IMR-90 (cell line): ENCODE results near the gene FAM162B. TPM values are rescaled to one million over a fixed set of nuclear protein-coding genes. Genes with fewer than 3 reads are reported as not detected.

ENCODE experiments used
- ATAC-seq: fragments of 200-7000 bp; cut with Tn5 transposase; 2 replicates; pipeline ENCODE4 v1.9.1; 2020; ENCODE audit warnings: low read depth, mild to moderate bottlenecking, moderate library complexity
- BruUV-seq: library from RNA; stranded (reverse); fragments of 400-500 nt; replicated peaks from 2 replicates; lab custom pipeline; 2021; lab: Mats Ljungman, UMichigan
- CTCF ChIA-PET: fragments of 300-600 bp; formaldehyde crosslinking; extraction: SDS; loops from one replicate; lab custom pipeline; 2021; ENCODE audit warnings: antibody characterized with exemption; lab: Yijun Ruan, JAX
- POLR2A ChIA-PET: fragments of 300-600 bp; sonication (Branson Sonifier 250); formaldehyde crosslinking; loops from one replicate; lab custom pipeline; 2022; ENCODE audit warnings: antibody characterized with exemption; ENCODE audit not compliant: unreplicated experiment; lab: Charles Lee
- DNase-seq: peaks from one replicate; pipeline ENCODE4 v3.0.0; 2013
- H2AFZ ChIP-seq: replicated peaks from 2 replicates; pipeline ENCODE3; 2013; ENCODE audit warnings: low read length, mild to moderate bottlenecking; ENCODE audit not compliant: poor library complexity
- H2AK5ac ChIP-seq: 2 replicates; pipeline ENCODE4 v1.6.1; 2013; ENCODE audit warnings: low read depth, low read length, inconsistent platforms
- H2AK9ac ChIP-seq: replicated peaks from 2 replicates; pipeline ENCODE3; 2013; ENCODE audit warnings: mild to moderate bottlenecking, low read depth, low read length, moderate library complexity; ENCODE audit not compliant: poor library complexity
- H2BK120ac ChIP-seq: 2 replicates; pipeline ENCODE4 v1.6.1; 2013; ENCODE audit warnings: low read depth, low read length, inconsistent platforms
- H2BK15ac ChIP-seq: 3 replicates; pipeline ENCODE4 v1.6.1; 2013; ENCODE audit warnings: low read depth, low read length, inconsistent platforms
- H2BK20ac ChIP-seq: 2 replicates; pipeline ENCODE4 v1.6.1; 2013; ENCODE audit warnings: low read depth, mild to moderate bottlenecking, inconsistent platforms, low read length, moderate library complexity
- H2BK5ac ChIP-seq: 2 replicates; pipeline ENCODE4 v1.6.1; 2013; ENCODE audit warnings: mild to moderate bottlenecking, low read depth, low read length, inconsistent platforms; ENCODE audit not compliant: poor library complexity, severe bottlenecking
- H3K14ac ChIP-seq: replicated peaks from 2 replicates; pipeline ENCODE4 v1.6.1; 2013; ENCODE audit warnings: low read depth, low read length, inconsistent platforms
- H3K18ac ChIP-seq: 2 replicates; pipeline ENCODE4 v1.6.1; 2013; ENCODE audit warnings: low read depth, low read length, control low read depth
- H3K23ac ChIP-seq: 2 replicates; pipeline ENCODE4 v1.6.1; 2013; ENCODE audit warnings: low read depth, low read length, inconsistent platforms
- H3K27ac ChIP-seq: 2 replicates; pipeline ENCODE4 v1.5.1; 2013; ENCODE audit warnings: mild to moderate bottlenecking, control low read depth, low read length; ENCODE audit not compliant: insufficient read depth
- H3K27me3 ChIP-seq: 2 replicates; pipeline ENCODE4 v1.6.1; 2013; ENCODE audit warnings: low read length; ENCODE audit not compliant: control insufficient read depth, insufficient read depth
- H3K36me3 ChIP-seq: 2 replicates; pipeline ENCODE4 v1.6.1; 2013; ENCODE audit warnings: low read length, mixed read lengths; ENCODE audit not compliant: control insufficient read depth, insufficient read depth
- H3K4ac ChIP-seq: 2 replicates; pipeline ENCODE4 v1.6.1; 2013; ENCODE audit warnings: low read depth, low read length, inconsistent platforms
- H3K4me1 ChIP-seq: 2 replicates; pipeline ENCODE4 v1.6.1; 2013; ENCODE audit warnings: low read length, mixed read lengths; ENCODE audit not compliant: control insufficient read depth, insufficient read depth
- H3K4me2 ChIP-seq: 2 replicates; pipeline ENCODE4 v1.6.1; 2013; ENCODE audit warnings: low read depth, mild to moderate bottlenecking, control low read depth, low read length, moderate library complexity
- H3K4me3 ChIP-seq: 2 replicates; pipeline ENCODE4 v1.5.1; 2013; ENCODE audit warnings: low read depth, mild to moderate bottlenecking, control low read depth, low read length, moderate library complexity; ENCODE audit not compliant: insufficient read depth
- H3K56ac ChIP-seq: 2 replicates; pipeline ENCODE4 v1.6.1; 2013; ENCODE audit warnings: low read length, inconsistent platforms; ENCODE audit not compliant: insufficient read depth; ENCODE audit errors: extremely low read depth
- H3K79me1 ChIP-seq, 2 experiments: 2 replicates each; pipeline ENCODE4 v1.6.1; 2013; ENCODE audit warnings: low read length in 2 of 2, inconsistent platforms in 1 of 2, low read depth in 1 of 2
- H3K9ac ChIP-seq: 2 replicates; pipeline ENCODE4 v1.6.1; 2013; ENCODE audit warnings: low read depth, low read length, control low read depth
- H3K9me1 ChIP-seq: 2 replicates; pipeline ENCODE4 v1.6.1; 2013; ENCODE audit warnings: low read length, inconsistent platforms; ENCODE audit not compliant: insufficient read depth
- H3K9me3 ChIP-seq: 2 replicates; pipeline ENCODE4 v1.6.1; 2013; ENCODE audit warnings: low read length; ENCODE audit not compliant: control insufficient read depth, insufficient read depth
- H4K20me1 ChIP-seq: 2 replicates; pipeline ENCODE4 v1.6.1; 2013; ENCODE audit warnings: low read length, inconsistent platforms; ENCODE audit not compliant: insufficient read depth
- H4K5ac ChIP-seq: 2 replicates; pipeline ENCODE4 v1.6.1; 2013; ENCODE audit warnings: mild to moderate bottlenecking, low read depth, low read length, control low read depth
- H4K8ac ChIP-seq, 2 experiments: 2 replicates each; pipeline ENCODE4 v1.6.1; 2013; ENCODE audit warnings: low read depth in 2 of 2, low read length in 2 of 2, control low read depth in 1 of 2, inconsistent platforms in 1 of 2
- H4K91ac ChIP-seq: 2 replicates; pipeline ENCODE4 v1.6.1; 2013; ENCODE audit warnings: low read depth, low read length, inconsistent platforms; ENCODE audit not compliant: insufficient read depth
- BHLHE40 ChIP-seq: fragments of 150-350 bp; IDR thresholded peaks from 2 replicates; pipeline ENCODE4 v1.6.1; 2016; ENCODE audit warnings: mild to moderate bottlenecking, low read depth, low read length
- CEBPB ChIP-seq: IDR thresholded peaks from 2 replicates; pipeline ENCODE4 v1.6.1; 2012; ENCODE audit warnings: low read depth, low read length, improper control_type of control experiment
- CHD1 ChIP-seq: IDR thresholded peaks from 2 replicates; pipeline ENCODE4 v1.6.1; 2012; ENCODE audit warnings: low read depth, low read length, improper control_type of control experiment
- FOS ChIP-seq: fragments of 150-350 bp; IDR thresholded peaks from 2 replicates; pipeline ENCODE4 v1.6.1; 2016; ENCODE audit warnings: low read depth, low read length
- MAFK ChIP-seq: IDR thresholded peaks from 2 replicates; pipeline ENCODE4 v1.6.1; 2012; ENCODE audit warnings: low read depth, low read length, improper control_type of control experiment
- MAZ ChIP-seq: IDR thresholded peaks from 2 replicates; pipeline ENCODE4 v1.6.1; 2012; ENCODE audit warnings: low read depth, mild to moderate bottlenecking, low read length, improper control_type of control experiment, moderate library complexity, borderline replicate concordance
- MXI1 ChIP-seq: IDR thresholded peaks from 2 replicates; pipeline ENCODE4 v1.6.1; 2012; ENCODE audit warnings: low read depth, mild to moderate bottlenecking, low read length, moderate library complexity, borderline replicate concordance
- NFE2L2 ChIP-seq: fragments of 150-350 bp; IDR thresholded peaks from 2 replicates; pipeline ENCODE4 v1.6.1; 2016; ENCODE audit warnings: low read depth, mild to moderate bottlenecking, low read length
- POLR2A ChIP-seq: IDR thresholded peaks from 2 replicates; pipeline ENCODE4 v1.6.1; 2012; ENCODE audit warnings: mild to moderate bottlenecking, low read depth, low read length
- RAD21 ChIP-seq: IDR thresholded peaks from 2 replicates; pipeline ENCODE4 v1.6.1; 2012; ENCODE audit warnings: low read length, improper control_type of control experiment
- RCOR1 ChIP-seq: IDR thresholded peaks from 2 replicates; pipeline ENCODE4 v1.6.1; 2012; ENCODE audit warnings: mild to moderate bottlenecking, low read length, improper control_type of control experiment; ENCODE audit not compliant: insufficient replicate concordance
- RFX5 ChIP-seq: IDR thresholded peaks from 2 replicates; pipeline ENCODE4 v1.8.0; 2012; ENCODE audit warnings: low read depth, mild to moderate bottlenecking, low read length, moderate library complexity
- SMC3 ChIP-seq: fragments of 150-350 bp; IDR thresholded peaks from 2 replicates; pipeline ENCODE4 v1.6.1; 2016; ENCODE audit warnings: low read depth, mild to moderate bottlenecking, antibody characterized with exemption, low read length, moderate library complexity
- dilution Hi-C: fragments of 300-500 bp; cut with HindIII; formaldehyde crosslinking; loops from one replicate; pipeline ENCODE4 v1.14.3; 2018; ENCODE audit warnings: low sequenced_read_pairs; ENCODE audit not compliant: unreplicated experiment
- in situ Hi-C: fragments of 300-500 bp; cut with MboI; formaldehyde crosslinking; loops from 3 replicates; pipeline ENCODE4 v1.14.3; 2019; ENCODE audit warnings: low sequenced_read_pairs, inconsistent platforms, mixed read lengths
- intact Hi-C: fragments of 100-400 bp; cut with micrococcal nuclease; formaldehyde crosslinking; loops from 2 replicates; pipeline ENCODE4 v1.10.0; 2022
- polyA plus RNA-seq, 3 experiments: library from polyadenylated mRNA; depleted of rRNA; stranded (reverse); fragments of >200 nt; gene quantifications; 2 replicates each; pipeline ENCODE4 v1.2.3, GENCODE V29; 2012; ENCODE audit warnings: low replicate concordance in 1 of 3
- total RNA-seq: library from RNA; depleted of rRNA; stranded (reverse); fragments of >200 nt; gene quantifications from 2 replicates; pipeline ENCODE4 v1.2.3, GENCODE V29; 2012
- TF ChIP-seq, protein P1 (sequence below): fragments of 150-350 bp; IDR thresholded peaks from 2 replicates; pipeline ENCODE4 v1.6.1; 2017; ENCODE audit warnings: mild to moderate bottlenecking, antibody characterized with exemption, low read length, low read depth
- TF ChIP-seq, protein P2 (sequence below): conservative IDR thresholded peaks from 2 replicates; pipeline ENCODE4 v1.5.1; 2012; ENCODE audit warnings: mild to moderate bottlenecking, low read depth, low read length, improper control_type of control experiment
- TF ChIP-seq, protein P3 (sequence below): fragments of 150-350 bp; IDR thresholded peaks from 2 replicates; pipeline ENCODE4 v1.6.1; 2016; ENCODE audit warnings: low read depth, mild to moderate bottlenecking, low read length, moderate library complexity, borderline replicate concordance

Gene FAM162B
- total and polyA plus RNA-seq, 2 of the 4 experiments (the other 2 are of a cell fraction) = 2.9 to 3.2 TPM

DNA sequence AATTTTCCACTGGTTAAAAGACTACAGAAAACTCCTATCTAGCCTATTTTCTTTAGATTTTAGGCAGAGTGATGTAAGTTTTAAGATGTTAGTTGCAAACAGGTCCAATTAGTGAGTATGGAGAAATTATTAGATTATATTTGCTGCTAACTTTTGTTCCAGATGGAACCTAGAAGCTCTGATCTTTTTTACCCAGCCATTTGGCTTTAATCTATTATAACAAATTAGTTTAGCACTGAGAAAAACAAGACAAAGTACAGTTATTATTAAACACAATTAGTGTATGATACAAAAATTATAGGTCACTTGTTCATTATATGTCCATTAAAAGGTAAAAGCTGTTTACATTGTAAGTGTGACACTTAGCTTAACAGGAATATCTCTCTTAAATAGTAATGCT is 2.5 kb downstream of the FAM162B start:
- Histone ChIP-seq H3K56ac (no peak overlapping the region), H2AK9ac (no peak overlapping the region), H3K4me1 (no peaks in the 10 kb centered on the region), H3K4ac (no peak overlapping the region), H3K23ac (no peak overlapping the region), H3K36me3 (no peaks in the 10 kb centered on the region), H3K4me3 (no peak overlapping the region), H3K9me3 (no peaks in the 10 kb centered on the region), H3K79me1 (no peaks in the 10 kb centered on the region), H3K4me2 (no peak overlapping the region), H2AK5ac (no peak overlapping the region), H4K91ac (no peak overlapping the region), H3K18ac (no peak overlapping the region), H4K8ac (no peak overlapping the region), H3K9ac (no peak overlapping the region), H4K5ac (no peak overlapping the region), H2BK120ac (no peak overlapping the region), H2AFZ (no peak overlapping the region), H2BK20ac (no peak overlapping the region), H4K20me1 (no peaks in the 10 kb centered on the region), H3K27me3 (peaks cover 12% of the 10 kb centered on the region), H3K14ac (no peak overlapping the region), H2BK5ac (no peak overlapping the region), H3K9me1 (no peaks in the 10 kb centered on the region), H3K27ac (no peak overlapping the region), H2BK15ac (no peak overlapping the region)
- intact Hi-C loops (no loop called here), dilution Hi-C loops (no loop called here), in situ Hi-C loops (no loop called here)
- BruUV-seq = no TSS peak
- DNase-seq (no peak), ATAC-seq (no peak)
- CTCF ChIA-PET = no interaction called here
- POLR2A ChIA-PET = no interaction called here
- TF ChIP-seq RAD21 (no peak), FOS (no peak), RFX5 (no peak), MAFK (no peak), NFE2L2 (no peak), CHD1 (no peak), RCOR1 (no peak), MAZ (no peak), POLR2A (no peak), CEBPB (no peak), SMC3 (no peak), BHLHE40 (no peak), MXI1 (no peak)
- TF ChIP-seq, protein P1, sequence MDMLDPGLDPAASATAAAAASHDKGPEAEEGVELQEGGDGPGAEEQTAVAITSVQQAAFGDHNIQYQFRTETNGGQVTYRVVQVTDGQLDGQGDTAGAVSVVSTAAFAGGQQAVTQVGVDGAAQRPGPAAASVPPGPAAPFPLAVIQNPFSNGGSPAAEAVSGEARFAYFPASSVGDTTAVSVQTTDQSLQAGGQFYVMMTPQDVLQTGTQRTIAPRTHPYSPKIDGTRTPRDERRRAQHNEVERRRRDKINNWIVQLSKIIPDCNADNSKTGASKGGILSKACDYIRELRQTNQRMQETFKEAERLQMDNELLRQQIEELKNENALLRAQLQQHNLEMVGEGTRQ = no peak
- TF ChIP-seq, protein P2, sequence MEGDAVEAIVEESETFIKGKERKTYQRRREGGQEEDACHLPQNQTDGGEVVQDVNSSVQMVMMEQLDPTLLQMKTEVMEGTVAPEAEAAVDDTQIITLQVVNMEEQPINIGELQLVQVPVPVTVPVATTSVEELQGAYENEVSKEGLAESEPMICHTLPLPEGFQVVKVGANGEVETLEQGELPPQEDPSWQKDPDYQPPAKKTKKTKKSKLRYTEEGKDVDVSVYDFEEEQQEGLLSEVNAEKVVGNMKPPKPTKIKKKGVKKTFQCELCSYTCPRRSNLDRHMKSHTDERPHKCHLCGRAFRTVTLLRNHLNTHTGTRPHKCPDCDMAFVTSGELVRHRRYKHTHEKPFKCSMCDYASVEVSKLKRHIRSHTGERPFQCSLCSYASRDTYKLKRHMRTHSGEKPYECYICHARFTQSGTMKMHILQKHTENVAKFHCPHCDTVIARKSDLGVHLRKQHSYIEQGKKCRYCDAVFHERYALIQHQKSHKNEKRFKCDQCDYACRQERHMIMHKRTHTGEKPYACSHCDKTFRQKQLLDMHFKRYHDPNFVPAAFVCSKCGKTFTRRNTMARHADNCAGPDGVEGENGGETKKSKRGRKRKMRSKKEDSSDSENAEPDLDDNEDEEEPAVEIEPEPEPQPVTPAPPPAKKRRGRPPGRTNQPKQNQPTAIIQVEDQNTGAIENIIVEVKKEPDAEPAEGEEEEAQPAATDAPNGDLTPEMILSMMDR = no peak
- TF ChIP-seq, protein P3, sequence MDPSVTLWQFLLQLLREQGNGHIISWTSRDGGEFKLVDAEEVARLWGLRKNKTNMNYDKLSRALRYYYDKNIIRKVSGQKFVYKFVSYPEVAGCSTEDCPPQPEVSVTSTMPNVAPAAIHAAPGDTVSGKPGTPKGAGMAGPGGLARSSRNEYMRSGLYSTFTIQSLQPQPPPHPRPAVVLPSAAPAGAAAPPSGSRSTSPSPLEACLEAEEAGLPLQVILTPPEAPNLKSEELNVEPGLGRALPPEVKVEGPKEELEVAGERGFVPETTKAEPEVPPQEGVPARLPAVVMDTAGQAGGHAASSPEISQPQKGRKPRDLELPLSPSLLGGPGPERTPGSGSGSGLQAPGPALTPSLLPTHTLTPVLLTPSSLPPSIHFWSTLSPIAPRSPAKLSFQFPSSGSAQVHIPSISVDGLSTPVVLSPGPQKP = no peak
